Effector memory CD8-positive, alpha-beta T cell (primary cell): Measurements from ENCODE around the gene CELA3A.
A peak's percentile ranks its signal among the peaks of the same experiment; 100 is the strongest.

Experiments
- ATAC-seq: fragments of 150-1000 bp; cut with Tn5 transposase; replicated peaks from 2 replicates; pipeline ENCODE4 v1.10.0; 2021; ENCODE audit warnings: mild to moderate bottlenecking, moderate library complexity
- DNase-seq, 3 experiments: peaks; one replicate each; pipeline ENCODE4 v3.0.0; 2021
- H3K27ac Mint-ChIP-seq, 2 donors: one replicate each; pipeline ENCODE4 v1.8.0; 2022; ENCODE audit warnings: mild to moderate bottlenecking in 2 of 2, mixed read lengths in 2 of 2, moderate library complexity in 2 of 2
- H3K27me3 Mint-ChIP-seq, 2 donors: one replicate each; pipeline ENCODE4 v1.8.0; 2022; ENCODE audit warnings: mixed read lengths in 2 of 2
- H3K36me3 Mint-ChIP-seq: one replicate; pipeline ENCODE4 v1.8.0; 2022; ENCODE audit warnings: mild to moderate bottlenecking, moderate library complexity, mixed read lengths; ENCODE audit not compliant: insufficient read depth
- H3K4me1 Mint-ChIP-seq, 2 donors: one replicate each; pipeline ENCODE4 v1.8.0; 2022; ENCODE audit warnings: low read depth in 2 of 2, mixed read lengths in 2 of 2
- H3K4me3 Mint-ChIP-seq, 2 donors: one replicate each; pipeline ENCODE4 v1.8.0; 2022; ENCODE audit warnings: mild to moderate bottlenecking in 2 of 2, mixed read lengths in 2 of 2, moderate library complexity in 2 of 2
- H3K9me3 Mint-ChIP-seq, 2 donors: one replicate each; pipeline ENCODE4 v1.8.0; 2022; ENCODE audit warnings: mixed read lengths in 2 of 2

CELA3A gene

GRCh38 chr1:22053861-22054770, 52.7 kb downstream of the CELA3A start:
- no peaks in the 10 kb centered on the region for H3K27me3 Mint-ChIP-seq
- no peaks in the 10 kb centered on the region for H3K9me3 Mint-ChIP-seq
- H3K27ac Mint-ChIP-seq, result peak overlapping the region; percentile 98 to 99
- peak overlapping the region; percentile 92 to 95 for H3K4me3 Mint-ChIP-seq
- peaks cover 65% of the 10 kb centered on the region for H3K36me3 Mint-ChIP-seq
- ATAC-seq (no peak), DNase-seq (no peak)
- H3K4me1 Mint-ChIP-seq, result peaks cover 33 to 49% of the 10 kb centered on the region in 2 donors

- no peak for ATAC-seq
- Mint-ChIP-seq H3K4me1 (peaks cover 40 to 56% of the 10 kb centered on the region in 2 donors), H3K27me3 (no peaks in the 10 kb centered on the region), H3K36me3 (peaks cover 79% of the 10 kb centered on the region), H3K4me3 (peak overlapping the region; percentile 69 to 81), H3K27ac (peak overlapping the region; percentile 98 to 99), H3K9me3 (no peaks in the 10 kb centered on the region)
- no peak for DNase-seq
Observed at GRCh38 chr1:22055463-22055862, 54.0 kb downstream of the CELA3A start.

GRCh38 chr1:22056043-22056442, 54.6 kb downstream of the CELA3A start:
- Mint-ChIP-seq H3K4me1 (peaks cover 42 to 62% of the 10 kb centered on the region in 2 donors), H3K27me3 (no peaks in the 10 kb centered on the region), H3K4me3 (peak overlapping the region; percentile 69 to 81), H3K27ac (peak overlapping the region; percentile 98 to 99), H3K9me3 (no peaks in the 10 kb centered on the region), H3K36me3 (peaks cover 78% of the 10 kb centered on the region)
- ATAC-seq (no peak), DNase-seq (no peak)

- Mint-ChIP-seq H3K4me1 (peaks cover 41 to 68% of the 10 kb centered on the region in 2 donors), H3K36me3 (peaks cover 76% of the 10 kb centered on the region), H3K9me3 (no peaks in the 10 kb centered on the region), H3K27me3 (no peaks in the 10 kb centered on the region), H3K27ac (peak overlapping the region; percentile 74 to 98), H3K4me3 (peak overlapping the region; percentile 69 to 81)
- DNase-seq (no peak), ATAC-seq (no peak)
Observed at GRCh38 chr1:22056936-22057335, 55.5 kb downstream of the CELA3A start.

GRCh38 chr1:22057861-22058260, 56.4 kb downstream of the CELA3A start:
- Mint-ChIP-seq H3K27me3 (no peaks in the 10 kb centered on the region), H3K4me1 (peaks cover 46 to 77% of the 10 kb centered on the region in 2 donors), H3K9me3 (no peaks in the 10 kb centered on the region), H3K36me3 (peaks cover 77% of the 10 kb centered on the region), H3K4me3 (peak overlapping the region; percentile 69 to 81), H3K27ac (peak overlapping the region; percentile 74 to 98)
- no peak for DNase-seq
- no peak for ATAC-seq
